Stimulated activated CD8-positive, alpha-beta memory T cell treated with anti-CD3 and anti-CD28 coated beads, Interleukin-4, amount 100 ng/mL, for 24 hours (primary cell): Measurements from ENCODE around the gene APELA.
"Not testable (repeated sequence)": the region's sequence is repeated elsewhere in the genome, so short reads cannot be mapped to it uniquely, and the experiment has no call there.

Experiments used
- DNase-seq: peaks from one replicate; pipeline ENCODE4 v3.0.0-alpha.2; 2020; ENCODE audit warnings: low read depth

APELA gene

DNA sequence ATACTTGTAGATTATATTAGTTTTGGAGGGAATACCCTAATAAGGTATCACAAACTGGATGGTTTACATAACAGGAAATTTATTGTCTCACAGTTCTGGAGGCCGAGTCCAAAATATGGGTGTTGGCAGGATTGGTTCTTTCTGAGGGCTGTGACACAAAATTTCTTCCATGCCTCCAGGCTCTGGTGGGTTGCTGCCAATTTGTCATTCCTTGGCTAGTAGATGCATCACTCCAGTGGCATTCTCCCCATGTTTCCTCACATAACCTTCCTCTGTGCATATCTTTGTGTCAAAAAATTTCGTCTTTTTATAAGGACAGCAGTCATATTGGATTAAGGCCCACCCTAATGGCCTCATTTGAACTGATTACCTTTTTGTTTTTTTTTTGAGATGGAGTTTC lies 49.3 kb downstream of the APELA start:
- no peak for DNase-seq

DNA sequence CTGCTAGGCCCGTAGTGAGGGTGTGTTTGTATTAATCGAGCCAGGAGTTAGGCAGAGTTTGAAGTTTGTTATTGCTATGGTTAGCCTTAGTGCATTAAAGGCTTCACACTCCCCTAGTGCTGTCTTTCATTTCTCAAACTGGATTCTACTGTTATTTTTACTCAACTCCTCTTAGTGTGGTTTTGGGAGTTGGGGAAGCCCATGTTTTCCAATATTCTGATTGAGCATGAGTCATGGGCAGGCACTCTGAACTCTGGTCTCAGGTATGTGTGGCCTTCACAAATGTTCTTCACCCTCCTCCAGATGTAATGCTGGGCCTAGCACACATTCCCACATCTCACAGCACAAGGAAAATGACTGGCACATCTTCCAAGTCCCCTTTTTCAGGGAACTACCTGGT lies 50.1 kb downstream of the APELA start:
- DNase-seq = not testable (repeated sequence)

DNA sequence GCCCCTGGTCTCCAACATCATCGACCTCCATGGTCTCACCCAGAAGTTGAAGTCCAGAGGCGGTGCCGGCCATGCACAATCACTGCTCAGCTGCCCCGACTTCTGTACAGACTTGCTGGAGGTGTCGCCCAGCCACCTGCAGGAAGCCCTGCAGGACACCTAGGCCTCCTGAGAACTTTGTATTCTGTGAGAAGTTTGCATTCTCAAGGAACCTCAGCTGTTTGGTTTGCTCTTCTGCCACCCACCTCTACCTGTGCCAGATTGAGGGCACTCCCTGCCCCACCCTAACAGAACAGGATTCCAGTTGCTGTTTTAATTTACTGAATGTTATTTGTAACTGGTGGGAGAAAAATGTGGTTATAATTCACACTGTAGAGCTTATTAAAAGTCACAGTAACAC lies 53.7 kb downstream of the APELA start:
- DNase-seq = no peak

DNA sequence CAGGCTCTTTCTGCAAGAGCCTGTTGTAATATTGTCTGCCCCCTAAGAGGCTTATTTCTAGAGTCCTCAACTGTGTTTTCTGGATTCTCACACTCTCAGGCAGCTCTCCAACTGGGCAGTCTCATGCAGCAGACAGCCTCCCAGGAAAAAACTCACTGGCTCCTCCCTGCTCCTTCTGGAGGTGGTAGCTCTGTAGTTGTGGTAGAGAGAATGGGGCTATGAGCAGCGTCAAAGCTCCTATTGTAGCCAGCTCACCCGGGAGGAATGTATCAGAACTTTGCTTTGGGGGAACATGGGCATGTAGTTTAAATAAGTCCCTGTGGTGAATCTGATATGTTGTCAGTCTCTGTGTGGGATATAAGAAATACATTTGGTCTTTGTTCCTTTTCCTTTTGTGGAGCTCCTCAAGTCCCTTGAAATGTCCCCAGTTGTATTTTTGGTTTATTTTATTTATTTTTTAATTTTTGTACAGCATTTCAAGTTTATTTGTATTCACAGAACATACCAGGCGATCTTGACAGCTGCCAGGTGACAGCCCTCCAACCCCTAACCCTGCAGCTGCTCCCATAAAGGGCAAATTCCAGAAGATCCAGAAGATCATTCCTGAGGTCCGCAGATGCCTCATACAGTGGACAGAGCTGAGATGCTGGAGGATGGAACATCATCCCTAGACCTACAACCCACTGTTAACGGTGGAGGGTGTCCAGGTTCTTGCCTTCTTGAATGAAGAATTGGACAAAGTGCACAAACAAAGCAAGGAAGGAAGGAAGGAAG lies 54.8 kb downstream of the APELA start:
- no peak for DNase-seq

DNA sequence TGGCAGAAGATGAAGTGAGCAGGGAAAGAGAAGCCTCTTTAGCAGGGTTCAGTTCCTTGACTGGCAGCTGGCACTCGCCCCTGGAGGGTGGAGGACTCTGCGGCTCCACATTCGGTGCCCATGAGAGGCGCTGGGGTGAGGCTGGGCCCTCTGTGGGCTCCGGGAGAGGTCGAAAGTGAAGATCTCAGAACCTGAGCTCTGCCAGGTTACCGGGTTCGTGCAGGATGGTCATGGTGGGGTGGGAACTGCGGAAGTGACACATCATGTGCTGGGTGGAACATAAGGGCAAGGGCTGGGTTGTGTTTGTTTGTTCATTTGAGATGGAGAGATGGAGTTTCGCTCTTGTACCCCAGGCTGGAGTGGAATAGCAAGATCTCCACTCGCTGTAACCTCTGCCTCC lies 56.3 kb downstream of the APELA start:
- DNase-seq = no peak

DNA sequence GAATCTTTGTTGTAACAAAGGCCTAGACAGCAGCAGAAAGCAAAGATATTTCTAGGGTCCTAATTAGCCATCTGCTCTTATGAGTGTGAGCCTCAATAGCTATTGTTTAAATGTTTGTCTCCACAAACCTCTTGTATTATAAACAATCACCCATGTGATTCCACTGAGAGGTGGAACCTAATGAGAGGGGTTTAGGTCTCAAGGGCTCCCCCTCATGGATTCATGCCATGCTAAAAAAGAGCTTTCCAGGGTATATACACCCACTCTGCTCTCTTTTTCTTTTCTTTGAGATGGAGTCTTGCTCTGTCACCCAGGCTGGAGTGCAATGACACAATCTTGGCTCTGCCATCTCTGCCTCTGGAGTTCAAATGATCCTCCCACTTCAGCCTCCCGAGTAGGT lies 58.4 kb downstream of the APELA start:
- DNase-seq = no peak

DNA sequence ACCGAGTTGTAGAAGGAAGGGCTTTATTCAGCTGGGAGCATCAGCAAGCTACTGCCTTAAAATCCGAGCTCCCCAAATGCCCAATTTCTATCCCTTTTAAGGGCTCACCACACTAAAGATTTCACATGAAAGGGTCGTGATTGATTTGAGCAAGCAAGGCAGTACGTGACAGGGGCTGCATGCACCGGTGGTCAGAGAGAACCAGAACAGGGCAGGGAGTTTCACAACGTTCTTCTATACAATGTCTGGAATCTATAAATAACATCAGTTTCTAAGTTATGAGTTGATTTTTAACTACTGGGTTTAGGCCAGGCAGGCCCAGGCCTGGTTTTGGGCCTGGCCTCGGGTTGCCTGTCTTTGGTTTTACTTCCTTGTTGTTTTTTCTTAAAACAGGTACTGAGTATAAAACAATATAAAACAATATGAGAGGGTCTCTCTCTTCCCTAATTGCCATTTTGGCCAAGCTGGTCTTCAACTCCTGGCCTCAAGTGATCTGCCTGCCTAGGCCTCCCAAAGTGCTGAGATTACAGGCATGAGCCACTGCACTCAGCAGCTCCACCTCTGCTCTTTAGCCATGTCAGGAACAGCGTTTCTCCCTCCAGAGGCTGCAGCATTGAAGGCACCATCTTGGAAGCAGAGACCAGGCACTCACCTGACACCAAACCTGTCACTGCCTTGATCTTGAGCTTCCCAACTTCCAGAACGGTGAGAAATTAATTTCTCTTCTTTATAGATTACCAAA lies 59.1 kb downstream of the APELA start:
- DNase-seq = not testable (repeated sequence)

DNA sequence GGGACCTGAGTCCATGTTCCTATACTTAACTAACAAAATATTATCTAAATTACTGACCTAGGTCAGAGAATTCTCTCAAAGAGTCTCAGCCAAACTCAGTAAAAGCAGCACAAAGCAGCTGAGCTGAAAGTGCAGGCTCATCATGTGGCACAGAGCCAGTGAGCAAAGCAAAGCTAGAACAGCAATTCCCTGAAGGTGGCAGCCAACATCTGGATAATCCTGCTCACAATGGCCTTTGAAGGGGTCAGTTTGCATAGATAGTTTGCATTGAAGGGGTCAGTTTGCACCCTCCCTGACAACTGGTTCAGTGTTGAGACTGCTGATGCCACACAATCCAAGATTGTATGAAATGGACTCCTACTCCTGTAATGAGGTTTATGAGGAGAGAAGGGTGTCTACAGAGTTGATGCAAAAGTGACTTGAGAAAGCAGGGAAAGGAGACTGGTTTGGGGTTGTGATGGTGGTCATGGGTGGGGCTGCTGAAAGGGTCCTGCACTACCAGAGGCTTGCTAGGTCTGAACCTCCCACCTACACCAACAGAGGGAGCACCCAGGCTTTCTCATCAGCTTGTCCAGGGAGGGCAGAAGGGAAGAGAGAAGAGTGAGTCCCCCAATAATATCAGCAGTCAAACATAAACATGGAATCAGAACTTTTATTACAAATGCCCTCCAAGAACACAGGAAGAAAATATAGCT lies 60.7 kb downstream of the APELA start:
- DNase-seq = no peak

DNA sequence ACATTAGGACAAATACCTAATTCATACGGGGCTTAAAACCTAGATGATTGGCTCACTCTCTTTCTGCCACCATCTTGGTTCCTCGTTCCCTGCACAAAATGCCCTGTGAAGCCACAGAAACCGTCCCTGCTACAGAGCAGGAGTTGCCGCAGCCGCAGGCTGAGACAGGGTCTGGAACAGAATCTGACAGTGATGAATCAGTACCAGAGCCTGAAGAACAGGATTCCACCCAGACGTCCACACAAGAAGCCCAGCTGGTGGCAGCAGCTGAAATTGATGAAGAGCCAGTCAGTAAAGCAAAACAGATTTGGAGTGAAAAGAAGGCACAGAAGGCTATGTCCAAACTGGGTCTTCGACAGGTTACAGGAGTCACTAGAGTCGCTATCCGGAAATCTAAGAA lies 66.2 kb downstream of the APELA start:
- no peak for DNase-seq

DNA sequence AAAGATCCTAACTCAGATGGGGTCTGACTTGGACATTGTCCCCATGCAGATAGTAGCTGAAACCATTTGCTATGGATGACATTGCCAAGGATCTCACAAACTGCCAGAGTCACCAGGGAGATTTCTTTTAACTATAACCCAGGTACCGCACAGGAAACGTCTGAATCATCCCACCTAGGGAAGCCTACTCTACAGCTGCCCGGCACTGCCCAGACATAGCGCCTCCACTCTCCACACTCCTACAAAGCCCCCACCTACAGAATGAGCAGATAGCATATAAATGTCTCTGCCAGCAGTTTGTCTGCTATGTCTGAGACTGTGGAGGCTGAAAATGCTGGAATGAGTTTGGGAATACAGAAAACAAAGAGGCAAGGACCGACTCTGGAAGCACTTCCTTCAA lies 68.2 kb downstream of the APELA start:
- no peak for DNase-seq

DNA sequence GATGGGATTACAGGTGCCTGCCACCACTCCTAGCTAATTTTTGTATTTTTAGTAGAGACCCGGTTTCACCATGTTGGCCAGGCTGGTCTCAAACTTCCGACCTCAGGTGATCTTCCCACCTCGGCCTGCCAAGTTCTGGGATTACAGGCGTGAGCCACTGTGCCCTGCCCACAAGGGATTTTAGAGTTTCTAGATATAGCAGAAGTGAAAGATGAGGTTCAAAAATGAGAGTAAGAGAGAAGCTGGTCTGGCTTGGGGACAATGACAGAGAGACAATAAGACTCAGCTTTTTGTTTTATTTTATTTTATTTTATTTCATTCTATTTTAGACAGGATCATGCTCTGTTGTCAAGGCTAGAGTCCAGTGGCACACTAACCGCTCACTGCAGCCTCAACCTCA lies 69.8 kb downstream of the APELA start:
- no peak for DNase-seq
